Chondrocyte (in vitro differentiated cells): ENCODE measurements around the gene CIC. TPM values are rescaled to one million over a fixed set of nuclear protein-coding genes. Genes with fewer than 3 reads are reported as not detected.

ENCODE experiments used
- DNase-seq: peaks from one replicate; pipeline ENCODE4 v3.0.0; 2021; ENCODE audit warnings: mixed read lengths, low spot score
- H3K27ac Mint-ChIP-seq: one replicate; pipeline ENCODE4 v1.8.0; 2021; ENCODE audit warnings: mild to moderate bottlenecking, moderate library complexity, mixed read lengths; ENCODE audit not compliant: unreplicated experiment
- H3K27me3 Mint-ChIP-seq: 2 replicates; pipeline ENCODE4 v1.8.0; 2021; ENCODE audit warnings: low read depth, mixed read lengths
- H3K36me3 Mint-ChIP-seq: 2 replicates; pipeline ENCODE4 v1.8.0; 2021; ENCODE audit warnings: low read depth, mixed read lengths
- H3K4me1 Mint-ChIP-seq: 2 replicates; pipeline ENCODE4 v1.8.0; 2021; ENCODE audit warnings: low read depth, mild to moderate bottlenecking, mixed read lengths
- H3K4me3 Mint-ChIP-seq: one replicate; pipeline ENCODE4 v1.8.0; 2021; ENCODE audit warnings: mild to moderate bottlenecking, moderate library complexity, mixed read lengths; ENCODE audit not compliant: unreplicated experiment
- H3K9me3 Mint-ChIP-seq: 2 replicates; pipeline ENCODE4 v1.8.0; 2021; ENCODE audit warnings: low read depth, mixed read lengths
- long read RNA-seq: library from polyadenylated mRNA; stranded (forward); transcript quantifications from one replicate; pipeline ENCODE4 v2.0.0, GENCODE V29; 2021
- total RNA-seq: library from RNA; stranded (reverse); gene quantifications from 3 replicates; pipeline ENCODE4 v1.2.1, GENCODE V29; 2021
- TF ChIP-seq, protein P1 (sequence below): fragments of 200-600 bp; sonication (generic); IDR thresholded peaks from 2 replicates; pipeline ENCODE4 v1.5.0; 2021; ENCODE audit warnings: antibody characterized with exemption, mild to moderate bottlenecking, moderate library complexity

CIC gene
- 83.6 to 101 TPM (median 86.3 TPM) in 3 replicates for total RNA-seq
- long read RNA-seq, full-length matches to known transcripts: 7 of 46 reads
- long read RNA-seq, partial matches to known transcripts: 26 of 46 reads
- long read RNA-seq, other reads (novel, unspliced or antisense): 13 of 46 reads

GRCh38 chr19:42268704-42269477, at the start of gene CIC:
Gene CIC, plus strand, starts transcription at chr19:42269252. Its CDS starts 2,532 bp downstream, at chr19:42271784.
- peak within 1 kb of the TSS; percentile 97 for H3K27ac Mint-ChIP-seq
- peaks cover 21% of the 10 kb centered on the region for H3K4me1 Mint-ChIP-seq
- peak; percentile 100 for DNase-seq
- TF ChIP-seq, protein P1, sequence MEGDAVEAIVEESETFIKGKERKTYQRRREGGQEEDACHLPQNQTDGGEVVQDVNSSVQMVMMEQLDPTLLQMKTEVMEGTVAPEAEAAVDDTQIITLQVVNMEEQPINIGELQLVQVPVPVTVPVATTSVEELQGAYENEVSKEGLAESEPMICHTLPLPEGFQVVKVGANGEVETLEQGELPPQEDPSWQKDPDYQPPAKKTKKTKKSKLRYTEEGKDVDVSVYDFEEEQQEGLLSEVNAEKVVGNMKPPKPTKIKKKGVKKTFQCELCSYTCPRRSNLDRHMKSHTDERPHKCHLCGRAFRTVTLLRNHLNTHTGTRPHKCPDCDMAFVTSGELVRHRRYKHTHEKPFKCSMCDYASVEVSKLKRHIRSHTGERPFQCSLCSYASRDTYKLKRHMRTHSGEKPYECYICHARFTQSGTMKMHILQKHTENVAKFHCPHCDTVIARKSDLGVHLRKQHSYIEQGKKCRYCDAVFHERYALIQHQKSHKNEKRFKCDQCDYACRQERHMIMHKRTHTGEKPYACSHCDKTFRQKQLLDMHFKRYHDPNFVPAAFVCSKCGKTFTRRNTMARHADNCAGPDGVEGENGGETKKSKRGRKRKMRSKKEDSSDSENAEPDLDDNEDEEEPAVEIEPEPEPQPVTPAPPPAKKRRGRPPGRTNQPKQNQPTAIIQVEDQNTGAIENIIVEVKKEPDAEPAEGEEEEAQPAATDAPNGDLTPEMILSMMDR: no peak
- no peaks in the 10 kb centered on the region for H3K27me3 Mint-ChIP-seq
- peaks cover 5% of the 10 kb centered on the region for H3K36me3 Mint-ChIP-seq
- H3K9me3 Mint-ChIP-seq: no peaks in the 10 kb centered on the region
- H3K4me3 Mint-ChIP-seq: no peak within 1 kb of the TSS

- H3K36me3 Mint-ChIP-seq: peaks cover 7% of the 10 kb centered on the region
- peak within 1 kb of the TSS; percentile 90 for H3K4me3 Mint-ChIP-seq
- no peaks in the 10 kb centered on the region for H3K27me3 Mint-ChIP-seq
- H3K4me1 Mint-ChIP-seq: peaks cover 52% of the 10 kb centered on the region
- DNase-seq: peak; percentile 99
- H3K9me3 Mint-ChIP-seq: no peaks in the 10 kb centered on the region
- peak within 1 kb of the TSS; percentile 98 for H3K27ac Mint-ChIP-seq
- TF ChIP-seq, protein P1: no peak
These were observed 49.0 kb upstream of the CIC start, which contains the start of gene ZNF526 for GRCh38 chr19:42219812-42220750. Gene ZNF526, plus strand, starts transcription at chr19:42220312. Its CDS starts 4,092 bp downstream, at chr19:42224404.

DNA sequence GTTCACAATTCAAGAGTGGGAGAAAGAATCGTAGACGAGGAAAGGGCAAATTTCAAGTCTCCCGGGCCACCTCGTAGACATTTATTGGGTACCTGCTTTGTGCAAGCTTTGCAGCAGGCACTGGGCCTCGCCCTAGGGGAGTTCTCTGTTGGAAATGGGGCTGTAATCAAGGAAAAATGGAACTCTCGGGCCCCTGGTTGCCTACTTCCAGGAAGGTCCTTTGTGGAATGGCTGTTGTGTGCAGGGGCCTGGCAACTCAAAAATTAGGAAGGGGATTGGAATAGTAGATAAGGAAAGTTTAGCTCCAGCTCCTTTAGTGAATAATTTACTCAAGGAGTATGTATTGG, 48.3 kb upstream of the CIC start:
- Mint-ChIP-seq H3K4me3 (peak overlapping the region; percentile 90), H3K36me3 (peaks cover 8% of the 10 kb centered on the region), H3K27me3 (no peaks in the 10 kb centered on the region), H3K9me3 (no peaks in the 10 kb centered on the region), H3K4me1 (peaks cover 45% of the 10 kb centered on the region), H3K27ac (peak overlapping the region; percentile 98)
- no peak for DNase-seq
- TF ChIP-seq, protein P1: no peak

DNA sequence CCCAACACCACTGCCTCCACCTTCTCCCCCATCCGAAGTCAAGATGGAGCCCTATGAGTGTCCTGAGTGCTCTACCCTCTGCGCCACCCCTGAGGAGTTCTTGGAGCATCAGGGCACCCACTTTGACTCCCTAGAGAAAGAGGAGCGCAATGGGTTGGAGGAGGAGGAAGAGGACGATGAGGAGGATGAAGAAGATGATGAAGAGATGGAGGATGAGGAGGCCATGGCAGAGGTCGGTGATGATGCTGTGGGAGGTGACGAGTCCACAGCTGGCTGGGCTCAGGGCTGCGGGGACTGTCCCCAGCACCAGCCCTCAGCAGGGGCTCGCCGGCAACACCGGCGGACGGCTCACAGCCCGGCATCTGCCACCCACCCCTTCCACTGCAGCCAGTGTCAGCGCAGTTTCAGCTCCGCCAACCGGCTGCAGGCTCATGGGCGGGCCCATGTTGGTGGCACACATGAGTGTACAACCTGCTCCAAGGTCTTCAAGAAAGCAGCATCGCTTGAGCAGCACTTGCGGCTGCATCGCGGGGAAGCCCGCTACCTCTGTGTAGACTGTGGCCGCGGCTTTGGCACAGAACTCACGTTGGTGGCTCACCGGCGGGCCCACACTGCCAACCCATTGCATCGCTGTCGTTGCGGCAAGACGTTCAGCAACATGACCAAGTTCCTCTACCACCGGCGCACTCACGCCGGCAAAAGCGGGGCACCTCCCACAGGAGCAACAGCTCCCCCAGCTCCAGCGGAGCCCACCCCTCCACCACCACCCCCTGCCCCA, 43.9 kb upstream of the CIC start:
- Mint-ChIP-seq H3K27ac (no peak overlapping the region), H3K4me1 (peaks cover 27% of the 10 kb centered on the region), H3K27me3 (no peaks in the 10 kb centered on the region), H3K4me3 (no peak overlapping the region), H3K9me3 (no peaks in the 10 kb centered on the region), H3K36me3 (peaks cover 28% of the 10 kb centered on the region)
- DNase-seq: no peak
- TF ChIP-seq, protein P1: no peak
